GM12892 (cell line): ENCODE measurements around the gene NEURL1.

Source experiments
- POLR2A ChIP-seq: IDR thresholded peaks from 2 replicates; pipeline ENCODE4 v1.6.1; 2011; ENCODE audit warnings: low read depth, low read length, control low read depth
- POLR2AphosphoS5 ChIP-seq: IDR thresholded peaks from 2 replicates; pipeline ENCODE4 v1.6.1; 2011; ENCODE audit warnings: low read depth, low read length, control low read depth
- TAF1 ChIP-seq: IDR thresholded peaks from 2 replicates; pipeline ENCODE4 v1.6.1; 2011; ENCODE audit warnings: low read depth, mild to moderate bottlenecking, control low read depth, low read length, borderline replicate concordance

DNA sequence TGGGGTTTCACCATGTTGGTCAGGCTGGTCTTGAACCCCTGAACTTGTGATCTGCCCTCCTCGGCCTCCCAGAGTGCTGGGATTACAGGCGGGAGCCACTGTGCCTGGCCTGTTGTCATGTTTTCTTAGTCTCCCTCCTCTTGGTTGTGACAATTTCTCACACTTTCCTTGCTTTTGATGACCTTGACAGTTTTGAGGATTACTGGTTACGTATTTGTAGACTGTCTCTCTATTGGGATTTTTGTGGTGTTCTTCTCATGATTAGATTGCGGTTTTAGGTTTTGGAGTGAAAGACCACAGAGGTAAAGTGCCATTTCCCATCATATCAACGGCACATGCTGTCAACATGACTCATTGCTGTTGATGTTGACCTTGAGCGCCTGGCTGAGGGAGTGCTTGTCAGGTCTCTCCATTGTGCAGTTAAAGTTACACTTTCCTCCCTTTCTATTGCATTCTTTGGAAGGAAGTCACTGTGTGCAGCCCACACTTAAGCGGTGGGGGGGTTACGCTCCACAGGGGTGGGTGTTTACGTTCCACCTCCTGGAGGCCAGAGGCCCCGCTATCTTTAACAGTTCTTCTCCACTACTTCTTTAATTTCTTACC lies 10.8 kb downstream of the NEURL1 start:
- no peak for TF ChIP-seq POLR2A
- no peak for TF ChIP-seq POLR2AphosphoS5
- TF ChIP-seq TAF1: no peak
